Stimulated activated CD4-positive, alpha-beta T cell treated with anti-CD3 and anti-CD28 coated beads, Interleukin-2, amount 100 ng/mL, for 4 hours (primary cell): ENCODE data around the gene ARL10.

Experiments
- DNase-seq: peaks from one replicate; pipeline ENCODE4 v3.0.0-alpha.2; 2020; ENCODE audit warnings: low read depth

The ARL10 gene

GRCh38 chr5:176365351-176366231 is at the start of gene ARL10:
ARL10 (plus strand) TSS chr5:176365487; CDS start chr5:176365564, 77 bp downstream.
- peak; percentile 49 for DNase-seq

GRCh38 chr5:176317534-176318374 is 47.5 kb upstream of the ARL10 start:
- DNase-seq = no peak

- DNase-seq = no peak
Observed at GRCh38 chr5:176319827-176320554, 45.3 kb upstream of the ARL10 start.

- DNase-seq = no peak
Observed at GRCh38 chr5:176320577-176320976, 44.7 kb upstream of the ARL10 start.

- DNase-seq = no peak
Observed at GRCh38 chr5:176334031-176334770, 31.1 kb upstream of the ARL10 start.

- no peak for DNase-seq
Observed at GRCh38 chr5:176337913-176338312, 27.4 kb upstream of the ARL10 start.

GRCh38 chr5:176339304-176339703 is 26.0 kb upstream of the ARL10 start:
- DNase-seq = no peak

- DNase-seq = no peak
Observed at GRCh38 chr5:176341325-176342157, 23.7 kb upstream of the ARL10 start.

GRCh38 chr5:176342158-176342483 is 23.2 kb upstream of the ARL10 start:
- DNase-seq = no peak

GRCh38 chr5:176342766-176343458 is 22.4 kb upstream of the ARL10 start:
- no peak for DNase-seq

GRCh38 chr5:176350416-176350815 is 14.9 kb upstream of the ARL10 start:
- DNase-seq = no peak

- no peak for DNase-seq
Observed at GRCh38 chr5:176352116-176352878, 13.0 kb upstream of the ARL10 start.

- DNase-seq = no peak
Observed at GRCh38 chr5:176353533-176353932, 11.8 kb upstream of the ARL10 start.

- no peak for DNase-seq
Observed at GRCh38 chr5:176355400-176356178, 9.7 kb upstream of the ARL10 start.

GRCh38 chr5:176356179-176356566 is 9.1 kb upstream of the ARL10 start:
- no peak for DNase-seq

GRCh38 chr5:176359658-176360057 is 5.6 kb upstream of the ARL10 start:
- no peak for DNase-seq

- DNase-seq = no peak
Observed at GRCh38 chr5:176360894-176361436, 4.3 kb upstream of the ARL10 start.
